Keratinocyte (primary cell): ENCODE results near the gene SIVA1. TPM values are rescaled to one million over a fixed set of nuclear protein-coding genes. Genes with fewer than 3 reads are reported as not detected.

Experiments
- DNase-seq: peaks from one replicate; pipeline ENCODE4 v3.0.0-alpha.2; 2011; ENCODE audit warnings: low read depth, missing footprints, low spot score
- FAIRE-seq: peaks from 2 replicates; lab custom pipeline; 2011; peaks lifted over from hg19 to GRCh38; lab: Jason Lieb, UNC
- H2AFZ ChIP-seq: 2 replicates; pipeline ENCODE4 v1.6.0; 2012; ENCODE audit warnings: low read length, control low read depth, inconsistent platforms; ENCODE audit not compliant: control insufficient read depth
- H3K27ac ChIP-seq: 2 replicates; pipeline ENCODE4 v1.5.1; 2011; ENCODE audit warnings: low read length; ENCODE audit not compliant: control insufficient read depth, insufficient read depth
- H3K27me3 ChIP-seq: 3 replicates; pipeline ENCODE4 v1.6.0; 2011; ENCODE audit warnings: low read length; ENCODE audit not compliant: control insufficient read depth, insufficient read depth; ENCODE audit errors: extremely low read depth
- H3K36me3 ChIP-seq, 2 experiments: 2 replicates in 1 of 2; 3 replicates in 1 of 2; pipeline ENCODE4 v1.5.1; 2011; ENCODE audit warnings: low read length in 2 of 2, mild to moderate bottlenecking in 1 of 2; ENCODE audit not compliant: control insufficient read depth in 2 of 2, insufficient read depth in 2 of 2; ENCODE audit errors: extremely low read depth in 1 of 2
- H3K4me1 ChIP-seq: 3 replicates; pipeline ENCODE4 v1.5.1; 2011; ENCODE audit warnings: low read length; ENCODE audit not compliant: control insufficient read depth, insufficient read depth; ENCODE audit errors: extremely low read depth
- H3K4me2 ChIP-seq: 3 replicates; pipeline ENCODE4 v1.6.0; 2011; ENCODE audit warnings: low read depth, low read length; ENCODE audit not compliant: control insufficient read depth, insufficient read depth; ENCODE audit errors: extremely low read depth
- H3K4me3 ChIP-seq, 3 experiments: fragments of 200-600 bp in 1 of 3; sonication (generic) in 1 of 3; 2 replicates in 2 of 3; 3 replicates in 1 of 3; pipeline ENCODE4 v1.5.1; 2011 to 2016; ENCODE audit warnings: low read length in 3 of 3, mild to moderate bottlenecking in 3 of 3, control low read depth in 2 of 3, inconsistent platforms in 1 of 3, low read depth in 1 of 3, mixed read lengths in 1 of 3, mixed run types in 1 of 3, moderate library complexity in 1 of 3; ENCODE audit not compliant: control insufficient read depth in 2 of 3, insufficient read depth in 2 of 3; ENCODE audit errors: extremely low read depth in 1 of 3
- H3K79me2 ChIP-seq: 2 replicates; pipeline ENCODE4 v1.6.0; 2012; ENCODE audit warnings: low read length; ENCODE audit not compliant: control insufficient read depth, insufficient read depth
- H3K9ac ChIP-seq: 3 replicates; pipeline ENCODE4 v1.6.0; 2011; ENCODE audit warnings: low read length; ENCODE audit not compliant: control insufficient read depth, insufficient read depth; ENCODE audit errors: extremely low read depth
- H3K9me1 ChIP-seq: 3 replicates; pipeline ENCODE4 v1.6.0; 2011; ENCODE audit warnings: low read length; ENCODE audit not compliant: control insufficient read depth, insufficient read depth; ENCODE audit errors: extremely low read depth
- H3K9me3 ChIP-seq: 2 replicates; pipeline ENCODE4 v1.5.1; 2012; ENCODE audit warnings: low read depth, low read length; ENCODE audit not compliant: control insufficient read depth
- H4K20me1 ChIP-seq: 3 replicates; pipeline ENCODE4 v1.6.0; 2011; ENCODE audit warnings: low read length; ENCODE audit not compliant: control insufficient read depth, insufficient read depth; ENCODE audit errors: extremely low read depth
- EZH2 ChIP-seq: IDR thresholded peaks from one replicate; pipeline ENCODE4 v1.6.1; 2012; ENCODE audit warnings: inconsistent platforms, mild to moderate bottlenecking, low read length, moderate library complexity
- dilution Hi-C: fragments of 300-500 bp; cut with MboI; formaldehyde crosslinking; loops from one replicate; pipeline ENCODE4 v1.7.0; 2020; ENCODE audit warnings: low sequenced_read_pairs; ENCODE audit not compliant: extremely low pct_ligation_motif_present
- polyA plus RNA-seq, 5 experiments: library from polyadenylated mRNA; depleted of rRNA in 3 of 5; stranded (reverse) in 3 of 5; stranded (forward) in 1 of 5; unstranded in 1 of 5; fragments of >200 nt; gene quantifications; 1 replicate in 1 of 5; 2 replicates in 3 of 5; 3 replicates in 1 of 5; pipeline versions ENCODE4 v1.2.1 to v1.2.3, GENCODE V29; 2011 to 2012; ENCODE audit warnings: missing spikeins in 2 of 5, low read depth in 1 of 5, low replicate concordance in 1 of 5
- TF ChIP-seq, protein P1 (sequence below), 3 experiments: IDR thresholded peaks in 1 of 3; conservative IDR thresholded peaks in 1 of 3; optimal IDR thresholded peaks in 1 of 3; 2 replicates in 2 of 3; 3 replicates in 1 of 3; pipeline versions ENCODE3 to v1.5.1; 2011; ENCODE audit warnings: low read length in 3 of 3, mild to moderate bottlenecking in 3 of 3, moderate library complexity in 2 of 3, control low read depth in 1 of 3, inconsistent platforms in 1 of 3; ENCODE audit not compliant: insufficient read depth in 2 of 3; ENCODE audit errors: extremely low read depth in 1 of 3

Gene SIVA1
- polyA plus RNA-seq, 1 donor (not counting 4 experiments of a cell fraction or from before 2014, with no cell fraction given), result 35.3 TPM

- Histone ChIP-seq H2AFZ (no peak overlapping the region), H4K20me1 (no peaks in the 10 kb centered on the region), H3K79me2 (no peaks in the 10 kb centered on the region), H3K4me1 (no peaks in the 10 kb centered on the region), H3K4me2 (no peak overlapping the region), H3K27me3 (no peaks in the 10 kb centered on the region), H3K9me3 (no peaks in the 10 kb centered on the region), H3K4me3 (no peak overlapping the region), H3K36me3 (peaks cover 10 to 14% of the 10 kb centered on the region in 2 experiments), H3K27ac (no peak overlapping the region), H3K9me1 (no peaks in the 10 kb centered on the region), H3K9ac (no peak overlapping the region)
- DNase-seq, result no peak
- dilution Hi-C loops, result no loop called here
- TF ChIP-seq, protein P1, sequence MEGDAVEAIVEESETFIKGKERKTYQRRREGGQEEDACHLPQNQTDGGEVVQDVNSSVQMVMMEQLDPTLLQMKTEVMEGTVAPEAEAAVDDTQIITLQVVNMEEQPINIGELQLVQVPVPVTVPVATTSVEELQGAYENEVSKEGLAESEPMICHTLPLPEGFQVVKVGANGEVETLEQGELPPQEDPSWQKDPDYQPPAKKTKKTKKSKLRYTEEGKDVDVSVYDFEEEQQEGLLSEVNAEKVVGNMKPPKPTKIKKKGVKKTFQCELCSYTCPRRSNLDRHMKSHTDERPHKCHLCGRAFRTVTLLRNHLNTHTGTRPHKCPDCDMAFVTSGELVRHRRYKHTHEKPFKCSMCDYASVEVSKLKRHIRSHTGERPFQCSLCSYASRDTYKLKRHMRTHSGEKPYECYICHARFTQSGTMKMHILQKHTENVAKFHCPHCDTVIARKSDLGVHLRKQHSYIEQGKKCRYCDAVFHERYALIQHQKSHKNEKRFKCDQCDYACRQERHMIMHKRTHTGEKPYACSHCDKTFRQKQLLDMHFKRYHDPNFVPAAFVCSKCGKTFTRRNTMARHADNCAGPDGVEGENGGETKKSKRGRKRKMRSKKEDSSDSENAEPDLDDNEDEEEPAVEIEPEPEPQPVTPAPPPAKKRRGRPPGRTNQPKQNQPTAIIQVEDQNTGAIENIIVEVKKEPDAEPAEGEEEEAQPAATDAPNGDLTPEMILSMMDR (optimal IDR thresholded peaks at IDR 0.05 in 1 of 3, IDR thresholded peaks at IDR 0.05 in 1 of 3, conservative IDR thresholded peaks at IDR 0.05 in 1 of 3; ENCODE audit: extremely low read depth in 1 of 3, insufficient read depth in 2 of 3, low read length in 3 of 3), result no peak
- no peak for TF ChIP-seq EZH2
- no peak for FAIRE-seq
These were observed 14.6 kb downstream of the SIVA1 start for GRCh38 chr14:104767634-104767918.

GRCh38 chr14:104768437-104769323 lies 15.7 kb downstream of the SIVA1 start:
- H3K9me3 ChIP-seq, result no peaks in the 10 kb centered on the region
- no peak for DNase-seq
- dilution Hi-C loops, result no loop called here

More at GRCh38 chr14:104768437-104769323, 15.7 kb downstream of the SIVA1 start:
- H2AFZ ChIP-seq, result no peak overlapping the region
- no peak overlapping the region for H3K4me2 ChIP-seq
- no peak overlapping the region for H3K4me3 ChIP-seq
- H3K4me1 ChIP-seq, result no peaks in the 10 kb centered on the region
- no peaks in the 10 kb centered on the region for H4K20me1 ChIP-seq
- H3K27ac ChIP-seq, result no peak overlapping the region
- TF ChIP-seq EZH2, result no peak
- TF ChIP-seq, protein P1 (optimal IDR thresholded peaks at IDR 0.05 in 1 of 3, IDR thresholded peaks at IDR 0.05 in 1 of 3, conservative IDR thresholded peaks at IDR 0.05 in 1 of 3; ENCODE audit: extremely low read depth in 1 of 3, insufficient read depth in 2 of 3, low read length in 3 of 3), result peak; percentile 73 to 98 (median 93)
- H3K79me2 ChIP-seq, result no peaks in the 10 kb centered on the region
- H3K36me3 ChIP-seq, result peaks cover 16 to 20% of the 10 kb centered on the region in 2 experiments
- no peak for FAIRE-seq
- H3K9ac ChIP-seq, result no peak overlapping the region
- H3K27me3 ChIP-seq, result no peaks in the 10 kb centered on the region
- H3K9me1 ChIP-seq, result no peaks in the 10 kb centered on the region
